Limb (tissue), 2 donors: Measurements from ENCODE around the gene CALHM2.
A peak's percentile ranks its signal among the peaks of the same experiment; 100 is the strongest.

ENCODE experiments used
- DNase-seq, 2 donors: peaks; one replicate each; pipeline ENCODE4 v3.0.0-alpha.2; 2016; ENCODE audit errors: extremely low spot score in 2 of 2

Gene CALHM2

GRCh38 chr10:103451091-103451813 lies 918 bp downstream of the CALHM2 start:
- DNase-seq: peak in 1 of 2 donors; percentile 27

- no peak for DNase-seq
Observed at GRCh38 chr10:103450201-103450695, 1.9 kb downstream of the CALHM2 start.

- DNase-seq: no peak
Observed at GRCh38 chr10:103449208-103450144, 2.7 kb downstream of the CALHM2 start.

- no peak for DNase-seq
Observed at GRCh38 chr10:103448746-103449145, 3.4 kb downstream of the CALHM2 start.

- DNase-seq: no peak
Observed at GRCh38 chr10:103447187-103447586, 5.0 kb downstream of the CALHM2 start.

GRCh38 chr10:103445767-103446567 lies 6.2 kb downstream of the CALHM2 start:
- no peak for DNase-seq

- DNase-seq: no peak
Observed at GRCh38 chr10:103445366-103445765, 6.8 kb downstream of the CALHM2 start.

- no peak for DNase-seq
Observed at GRCh38 chr10:103444478-103444877, 7.7 kb downstream of the CALHM2 start.

GRCh38 chr10:103443475-103444185 lies 8.5 kb downstream of the CALHM2 start:
- DNase-seq: no peak

GRCh38 chr10:103442031-103442461 lies 10.1 kb downstream of the CALHM2 start:
- DNase-seq: no peak

- DNase-seq: no peak
Observed at GRCh38 chr10:103441611-103442010, 10.6 kb downstream of the CALHM2 start.

- DNase-seq: no peak
Observed at GRCh38 chr10:103441206-103441605, 11.0 kb downstream of the CALHM2 start.

- no peak for DNase-seq
Observed at GRCh38 chr10:103440416-103440815, 11.8 kb downstream of the CALHM2 start.

- DNase-seq: no peak
Observed at GRCh38 chr10:103439776-103440175, 12.4 kb downstream of the CALHM2 start.

GRCh38 chr10:103433858-103434257 lies 18.3 kb downstream of the CALHM2 start:
- no peak for DNase-seq

- no peak for DNase-seq
Observed at GRCh38 chr10:103431902-103432301, 20.3 kb downstream of the CALHM2 start.

- no peak for DNase-seq
Observed at GRCh38 chr10:103429647-103430046, 22.5 kb downstream of the CALHM2 start.

- no peak for DNase-seq
Observed at GRCh38 chr10:103428989-103429643, 23.1 kb downstream of the CALHM2 start.

- no peak for DNase-seq
Observed at GRCh38 chr10:103427866-103428265, 24.3 kb downstream of the CALHM2 start.

GRCh38 chr10:103423748-103424147 lies 28.4 kb downstream of the CALHM2 start:
- no peak for DNase-seq
